Stimulated activated CD8-positive, alpha-beta memory T cell treated with anti-CD3 and anti-CD28 coated beads, Interleukin-7, amount 100 ng/mL, for 24 hours (primary cell): ENCODE results near the gene TMTC1.

Source experiments
- DNase-seq: peaks from one replicate; pipeline ENCODE4 v3.0.0-alpha.2; 2020; ENCODE audit warnings: low read depth

TMTC1 gene

GRCh38 chr12:29709496-29710040 lies 74.2 kb downstream of the TMTC1 start:
- no peak for DNase-seq

DNA sequence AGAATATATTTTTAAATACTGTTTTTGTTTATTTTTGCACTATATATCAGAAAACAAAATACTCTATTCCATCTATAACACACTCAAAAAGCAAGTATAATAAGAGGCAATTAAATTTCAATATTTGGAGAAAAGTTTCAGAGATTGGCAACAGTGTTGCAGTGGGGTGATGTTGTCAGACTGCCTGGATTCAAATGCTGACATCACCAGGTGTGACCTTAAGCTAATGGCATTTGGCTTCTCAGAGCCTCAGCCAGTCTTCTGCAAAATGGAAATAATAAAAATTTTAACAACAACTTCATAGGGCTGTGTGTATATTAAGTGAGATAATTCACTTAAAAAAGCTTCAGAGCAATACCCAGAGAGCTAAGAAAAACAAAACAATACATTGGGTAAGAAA lies 74.7 kb downstream of the TMTC1 start:
- DNase-seq: no peak

- no peak for DNase-seq
Observed at GRCh38 chr12:29707846-29708245, 75.9 kb downstream of the TMTC1 start.

DNA sequence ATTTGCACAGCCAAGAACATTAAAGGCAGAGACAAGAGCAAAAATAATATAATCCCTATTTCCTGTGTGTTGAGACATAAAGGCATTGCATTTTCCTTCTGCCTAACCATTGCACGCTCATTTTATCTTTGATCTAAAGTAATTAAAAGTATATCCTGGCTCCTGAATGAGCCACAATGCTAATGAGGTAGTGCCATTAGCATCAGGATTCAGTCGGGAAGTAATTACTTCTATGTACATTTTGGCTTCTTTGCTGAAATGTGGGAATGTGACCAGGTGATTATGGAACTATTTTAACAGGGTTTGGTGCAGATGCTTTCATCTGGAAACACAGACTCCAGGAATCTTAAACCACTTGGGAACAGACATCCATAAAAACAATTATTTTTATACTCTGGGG lies 77.4 kb downstream of the TMTC1 start:
- DNase-seq: no peak

DNA sequence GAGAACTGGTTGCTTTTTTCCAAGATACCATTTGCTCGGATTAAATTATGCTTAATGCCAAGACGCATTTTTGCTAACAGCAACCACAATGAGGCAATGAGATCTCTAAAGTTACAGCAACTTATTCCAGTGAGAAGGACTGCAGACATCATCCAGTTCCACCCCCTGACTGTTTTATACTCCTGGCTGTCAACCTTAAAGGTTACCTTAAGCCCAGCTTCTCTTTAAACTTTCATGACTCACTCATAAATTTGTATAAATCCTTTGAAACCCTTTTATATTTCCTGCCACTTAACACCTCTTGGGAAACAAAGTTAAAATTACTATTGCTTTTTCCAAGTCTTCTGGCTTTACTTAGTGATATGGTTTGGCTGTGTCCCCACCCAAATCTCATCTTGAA lies 80.2 kb downstream of the TMTC1 start:
- no peak for DNase-seq

DNA sequence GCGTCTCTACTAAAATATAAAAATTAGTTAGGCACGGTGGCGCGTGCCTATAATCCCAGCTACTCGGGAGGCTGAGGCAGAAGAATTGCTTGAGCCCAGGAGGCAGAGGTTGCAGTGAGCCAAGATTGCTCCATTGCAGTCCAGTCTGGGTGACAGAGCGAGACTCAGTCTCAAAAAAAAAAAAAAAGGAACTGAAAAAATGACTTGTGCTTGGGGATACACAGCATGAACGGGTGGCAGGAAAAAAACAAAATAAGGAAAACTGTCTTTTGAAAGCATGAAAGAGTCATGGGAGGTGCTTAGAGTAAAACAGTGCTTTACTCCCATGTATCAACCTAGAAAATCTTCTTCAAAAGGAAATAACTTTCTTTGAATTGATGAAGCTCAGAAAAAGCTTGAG lies 80.8 kb downstream of the TMTC1 start:
- no peak for DNase-seq

GRCh38 chr12:29702222-29702621 lies 81.5 kb downstream of the TMTC1 start:
- no peak for DNase-seq

GRCh38 chr12:29700761-29701481 lies 82.8 kb downstream of the TMTC1 start:
- no peak for DNase-seq

- DNase-seq: no peak
Observed at GRCh38 chr12:29698756-29699155, 85.0 kb downstream of the TMTC1 start.

- DNase-seq: no peak
Observed at GRCh38 chr12:29695800-29696199, 87.9 kb downstream of the TMTC1 start.

DNA sequence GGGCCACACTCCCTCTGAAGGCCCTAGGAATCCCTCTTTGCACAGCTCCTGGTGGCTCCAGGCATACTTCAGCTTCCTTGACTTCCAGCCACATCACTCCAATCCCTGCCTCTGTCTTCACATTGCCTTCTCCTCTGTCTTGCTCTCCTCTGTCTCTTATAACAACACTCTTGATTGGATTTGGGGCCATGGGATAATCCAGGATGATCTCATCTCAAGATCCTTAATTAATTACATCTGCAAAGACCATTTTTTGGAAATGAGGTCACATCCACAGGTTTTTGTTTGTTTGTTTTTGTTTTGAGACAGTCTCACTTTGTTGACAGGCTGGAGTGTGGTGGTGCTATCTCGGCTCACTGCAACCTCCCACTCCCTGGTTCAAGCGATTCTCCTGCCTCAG lies 88.7 kb downstream of the TMTC1 start:
- no peak for DNase-seq

GRCh38 chr12:29694002-29694401 lies 89.7 kb downstream of the TMTC1 start:
- no peak for DNase-seq

GRCh38 chr12:29692237-29692636 lies 91.5 kb downstream of the TMTC1 start:
- DNase-seq: no peak

GRCh38 chr12:29691161-29691854 lies 92.4 kb downstream of the TMTC1 start:
- DNase-seq: no peak

DNA sequence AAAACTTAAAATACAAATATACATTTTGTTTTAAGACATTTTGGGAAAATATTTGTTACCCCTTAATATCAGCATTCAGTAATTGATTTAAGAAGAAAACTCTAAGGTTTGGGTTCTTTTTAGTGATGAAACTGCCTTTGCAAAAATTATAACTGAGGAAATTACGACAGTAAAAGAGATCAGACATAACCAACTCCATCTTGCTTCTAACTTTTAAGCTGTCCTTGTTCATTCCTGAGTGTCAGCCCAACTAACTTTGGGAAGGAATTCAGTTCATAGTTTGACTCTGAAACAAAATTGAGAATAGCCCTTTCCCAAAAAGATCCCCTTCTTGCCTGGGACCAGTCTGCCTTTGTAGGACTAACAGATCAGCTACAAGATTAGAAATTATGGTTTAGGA lies 93.0 kb downstream of the TMTC1 start:
- no peak for DNase-seq

GRCh38 chr12:29688914-29689313 lies 94.8 kb downstream of the TMTC1 start:
- DNase-seq: no peak

DNA sequence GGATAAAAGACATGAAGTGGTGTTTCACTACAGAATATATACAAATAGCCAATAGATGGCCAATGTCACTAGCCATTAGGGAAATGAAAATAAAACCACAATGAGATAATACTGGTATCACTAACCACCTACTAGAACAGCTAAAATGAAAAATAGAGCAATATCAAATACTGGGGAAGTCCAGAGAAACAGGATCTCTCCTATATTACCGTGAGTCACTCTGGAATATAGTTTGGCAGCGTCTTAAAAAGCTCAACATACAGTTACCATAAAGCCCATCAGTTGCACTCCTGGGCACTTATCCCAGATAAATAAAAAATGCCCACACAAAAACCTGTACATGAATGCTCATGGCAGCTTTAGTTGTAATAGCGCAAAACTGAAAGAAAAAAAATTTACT lies 101.7 kb downstream of the TMTC1 start:
- DNase-seq: no peak

GRCh38 chr12:29681370-29681769 lies 102.4 kb downstream of the TMTC1 start:
- no peak for DNase-seq

DNA sequence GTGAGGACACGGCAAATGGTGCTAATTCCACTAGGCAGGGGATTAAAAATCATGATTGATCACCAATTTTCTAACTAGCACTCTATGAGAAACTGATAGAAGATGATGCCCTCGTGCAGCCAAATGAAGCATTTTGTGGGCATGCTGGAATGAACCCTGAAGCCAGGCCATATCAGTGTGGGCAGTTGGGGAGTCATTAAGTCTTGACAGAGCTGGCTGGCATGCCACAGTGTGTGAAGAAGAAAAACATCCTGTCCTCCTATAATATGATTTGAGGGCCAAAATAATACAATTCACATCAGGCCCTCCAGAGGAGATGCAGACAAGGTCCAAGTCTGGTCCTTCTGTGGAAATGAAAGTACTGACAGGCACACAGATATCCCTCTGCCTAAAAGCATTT lies 107.1 kb downstream of the TMTC1 start:
- no peak for DNase-seq

DNA sequence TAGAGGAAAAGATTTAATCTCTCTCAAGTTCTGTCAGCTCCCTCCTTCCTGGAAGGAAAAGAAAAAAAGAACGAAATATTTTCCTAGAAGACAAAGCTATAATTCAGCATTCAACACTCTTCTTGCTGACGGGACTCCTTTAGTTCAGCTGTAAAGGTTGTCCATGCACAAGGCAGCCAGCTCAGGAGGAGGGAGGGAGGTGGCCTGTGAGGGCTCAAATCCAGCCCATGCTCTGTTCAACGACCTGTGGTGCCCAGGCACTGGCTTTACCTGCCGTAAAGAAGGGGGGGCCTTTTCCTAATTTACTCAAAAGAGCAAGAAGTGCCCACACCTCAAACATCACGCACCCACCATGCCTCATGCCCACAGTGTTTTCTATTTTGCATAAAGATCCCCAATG lies 109.3 kb downstream of the TMTC1 start:
- no peak for DNase-seq

- no peak for DNase-seq
Observed at GRCh38 chr12:29673346-29673745, 110.4 kb downstream of the TMTC1 start.

DNA sequence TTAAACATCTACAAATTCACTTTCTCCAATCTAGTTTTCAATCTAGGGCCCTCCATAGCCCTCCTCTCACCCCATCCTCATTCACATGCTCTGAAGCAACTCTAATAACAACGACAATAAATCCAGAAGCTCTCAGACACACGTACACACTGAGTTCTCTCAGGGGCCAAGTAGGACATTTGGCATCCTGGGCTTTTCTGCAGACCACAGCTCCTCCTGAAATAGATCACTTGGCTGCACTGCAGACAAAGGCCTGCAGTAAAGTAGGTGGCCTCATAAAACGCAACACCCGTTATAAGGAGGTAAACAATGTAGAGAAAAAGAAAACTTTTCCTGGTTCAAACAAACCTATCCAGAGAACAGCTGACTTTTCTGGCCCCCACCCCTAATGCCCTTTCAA lies 111.2 kb downstream of the TMTC1 start:
- DNase-seq: no peak

DNA sequence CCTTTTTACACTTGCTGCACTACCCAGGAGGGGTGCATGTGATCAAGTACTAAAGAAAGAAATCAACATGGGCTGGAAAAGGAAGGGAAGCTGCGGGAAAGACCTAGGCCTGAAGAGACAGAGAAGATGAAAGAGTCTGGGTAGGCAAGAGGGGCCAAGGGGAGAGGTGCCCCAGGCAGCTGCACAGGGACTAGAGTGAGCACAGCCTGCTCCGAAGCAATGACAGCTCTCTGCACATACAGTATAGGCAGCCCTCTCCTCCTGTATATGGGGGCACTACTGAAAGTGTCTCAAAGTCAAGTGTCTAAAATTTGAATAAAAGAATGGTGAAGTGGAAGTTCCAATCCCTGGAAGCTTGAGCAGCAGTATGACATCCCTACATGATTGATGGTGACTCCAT lies 112.0 kb downstream of the TMTC1 start:
- DNase-seq: no peak

DNA sequence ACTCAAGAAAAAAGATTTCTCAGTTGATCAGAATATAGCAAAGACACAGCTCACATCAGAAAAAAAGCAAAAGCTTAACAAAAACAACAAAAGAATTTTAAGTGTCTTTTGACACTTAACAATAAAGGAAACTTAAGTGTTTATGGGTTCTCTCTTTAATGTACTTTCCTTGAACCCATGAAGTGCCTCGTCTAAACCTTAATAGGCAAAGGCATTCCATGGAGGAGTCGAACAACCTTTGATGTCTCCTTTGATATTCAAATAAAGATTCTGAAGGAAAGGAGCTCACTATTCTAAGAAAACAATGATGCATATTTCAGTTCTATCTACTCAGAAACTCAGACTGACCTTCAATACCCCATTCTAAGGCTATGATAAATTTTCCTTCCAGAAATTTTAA lies 116.7 kb downstream of the TMTC1 start:
- DNase-seq: no peak
